MM.1S (cell line): ENCODE measurements around the gene DNTT.

Experiments
- DNase-seq: peaks from one replicate; pipeline ENCODE4 v3.0.0-alpha.2; 2015
- H2AFZ ChIP-seq: fragments of 300-600 bp; sonication (generic); 2 replicates; pipeline ENCODE4 v1.6.0; 2016; ENCODE audit warnings: antibody characterized with exemption, low read length
- H3F3A ChIP-seq: fragments of 300-600 bp; sonication (generic); 2 replicates; pipeline ENCODE4 v1.6.1; 2016; ENCODE audit warnings: mild to moderate bottlenecking, antibody characterized with exemption, low read length, moderate library complexity, mixed read lengths; ENCODE audit not compliant: insufficient read depth
- H3K27ac ChIP-seq: fragments of 300-600 bp; sonication (generic); 2 replicates; pipeline ENCODE4 v1.5.1; 2016; ENCODE audit warnings: mild to moderate bottlenecking, low read length
- H3K27me3 ChIP-seq: fragments of 300-600 bp; sonication (generic); replicated peaks from 2 replicates; pipeline ENCODE4 v1.6.0; 2016; ENCODE audit warnings: low read length; ENCODE audit not compliant: insufficient read depth
- H3K36me3 ChIP-seq: fragments of 300-600 bp; sonication (generic); replicated peaks from 2 replicates; pipeline ENCODE4 v1.6.1; 2016; ENCODE audit warnings: mild to moderate bottlenecking, low read length, mixed read lengths; ENCODE audit not compliant: insufficient read depth
- H3K4me1 ChIP-seq: fragments of 300-600 bp; sonication (generic); 2 replicates; pipeline ENCODE4 v1.6.1; 2016; ENCODE audit warnings: low read length, mixed read lengths
- H3K4me2 ChIP-seq: fragments of 300-600 bp; sonication (generic); 2 replicates; pipeline ENCODE4 v1.6.0; 2016; ENCODE audit warnings: low read depth, low read length
- H3K4me3 ChIP-seq: fragments of 300-600 bp; sonication (generic); 2 replicates; pipeline ENCODE4 v1.5.1; 2016; ENCODE audit warnings: low read length, mixed read lengths
- H3K79me2 ChIP-seq: fragments of 300-600 bp; sonication (generic); 2 replicates; pipeline ENCODE4 v1.6.1; 2016; ENCODE audit warnings: mixed run types, low read length, mixed read lengths
- H3K9ac ChIP-seq: fragments of 300-600 bp; sonication (generic); 2 replicates; pipeline ENCODE4 v1.6.1; 2016; ENCODE audit warnings: low read length, mixed read lengths
- H3K9me2 ChIP-seq: fragments of 300-600 bp; sonication (generic); replicated peaks from 2 replicates; pipeline ENCODE4 v1.6.1; 2016; ENCODE audit warnings: mild to moderate bottlenecking, low read length, mixed read lengths; ENCODE audit not compliant: insufficient read depth
- H3K9me3 ChIP-seq: fragments of 300-600 bp; sonication (generic); replicated peaks from 2 replicates; pipeline ENCODE4 v1.6.1; 2016; ENCODE audit warnings: mild to moderate bottlenecking, low read length, mixed read lengths; ENCODE audit not compliant: insufficient read depth
- H4K20me1 ChIP-seq: fragments of 300-600 bp; sonication (generic); 2 replicates; pipeline ENCODE4 v1.6.1; 2016; ENCODE audit warnings: mild to moderate bottlenecking, low read length, moderate library complexity, mixed read lengths; ENCODE audit not compliant: insufficient read depth
- CTCF ChIP-seq: fragments of 300-600 bp; sonication (generic); IDR thresholded peaks from 2 replicates; pipeline ENCODE4 v1.5.1; 2016; ENCODE audit warnings: antibody characterized with exemption, low read length, mixed read lengths
- EZH2 ChIP-seq: fragments of 300-600 bp; sonication (generic); optimal IDR thresholded peaks from 2 replicates; pipeline ENCODE3; 2017; ENCODE audit warnings: low read depth, mild to moderate bottlenecking, antibody characterized with exemption, low read length, mixed read lengths
- EZH2phosphoT487 ChIP-seq: fragments of 300-600 bp; sonication (generic); IDR thresholded peaks from 2 replicates; pipeline ENCODE4 v1.6.1; 2018; ENCODE audit warnings: antibody characterized with exemption, low read length

DNTT gene

GRCh38 chr10:96269438-96270300 lies 34.6 kb upstream of the DNTT start:
- Histone ChIP-seq H3K27ac (peak overlapping the region; percentile 81; the same call in 1 of the 2 replicates), H3K9ac (peak overlapping the region; percentile 69; the same call in 1 of the 2 replicates)

GRCh38 chr10:96270571-96270970 lies 33.7 kb upstream of the DNTT start:
- H3K4me1 ChIP-seq, result peaks cover 37% of the 10 kb centered on the region
- no peaks in the 10 kb centered on the region for H3K27me3 ChIP-seq
- no peaks in the 10 kb centered on the region for H3K9me3 ChIP-seq
- H3K36me3 ChIP-seq, result no peaks in the 10 kb centered on the region
- H3K9ac ChIP-seq, result peak overlapping the region; percentile 69
- no peak for DNase-seq
- peak overlapping the region; percentile 74 for H3K4me2 ChIP-seq
- peaks cover 57% of the 10 kb centered on the region for H3K79me2 ChIP-seq
- no peaks in the 10 kb centered on the region for H4K20me1 ChIP-seq
- H3F3A ChIP-seq, result peaks cover 27% of the 10 kb centered on the region
- peak overlapping the region; percentile 74 for H3K4me3 ChIP-seq
- TF ChIP-seq EZH2 (no peak), CTCF (no peak), EZH2phosphoT487 (no peak)
- peak overlapping the region; percentile 81; the same call in 1 of the 2 replicates for H3K27ac ChIP-seq
- no peaks in the 10 kb centered on the region for H3K9me2 ChIP-seq
- no peak overlapping the region for H2AFZ ChIP-seq

More at GRCh38 chr10:96269438-96270300, 34.6 kb upstream of the DNTT start:
- TF ChIP-seq CTCF, result no peak
- no peak for TF ChIP-seq EZH2
- no peak for TF ChIP-seq EZH2phosphoT487
- peak overlapping the region; percentile 74 for H3K4me2 ChIP-seq
- no peaks in the 10 kb centered on the region for H3K27me3 ChIP-seq
- H3K79me2 ChIP-seq, result peaks cover 64% of the 10 kb centered on the region
- 0 out of 2 replicates have a peak overlapping the region, but pooled peaks have one; percentile 20 for H2AFZ ChIP-seq
- H3K4me3 ChIP-seq, result peak overlapping the region; percentile 74
- peaks cover 27% of the 10 kb centered on the region for H3F3A ChIP-seq
- no peaks in the 10 kb centered on the region for H3K36me3 ChIP-seq
- no peaks in the 10 kb centered on the region for H3K9me3 ChIP-seq
- H3K9me2 ChIP-seq, result no peaks in the 10 kb centered on the region
- H3K4me1 ChIP-seq, result peaks cover 37% of the 10 kb centered on the region
- no peaks in the 10 kb centered on the region for H4K20me1 ChIP-seq
- no peak for DNase-seq

- H3K27me3 ChIP-seq, result no peaks in the 10 kb centered on the region
- peak; percentile 90 for DNase-seq
- peak within 1 kb of the TSS; percentile 74 for H3K4me2 ChIP-seq
- no peaks in the 10 kb centered on the region for H4K20me1 ChIP-seq
- peaks cover 37% of the 10 kb centered on the region for H3K4me1 ChIP-seq
- H3K9me2 ChIP-seq, result no peaks in the 10 kb centered on the region
- peak within 1 kb of the TSS; percentile 69 for H3K9ac ChIP-seq
- H3F3A ChIP-seq, result peaks cover 27% of the 10 kb centered on the region
- H3K4me3 ChIP-seq, result peak within 1 kb of the TSS; percentile 74
- no peak for TF ChIP-seq EZH2
- no peak for TF ChIP-seq EZH2phosphoT487
- H3K27ac ChIP-seq, result peak within 1 kb of the TSS; percentile 81
- no peaks in the 10 kb centered on the region for H3K9me3 ChIP-seq
- H3K36me3 ChIP-seq, result no peaks in the 10 kb centered on the region
- H3K79me2 ChIP-seq, result peaks cover 51% of the 10 kb centered on the region
- H2AFZ ChIP-seq, result peak within 1 kb of the TSS; percentile 64
These were observed 33.0 kb upstream of the DNTT start, which contains the start of gene BLNK for GRCh38 chr10:96271016-96271815. TSS of gene BLNK (minus strand) at chr10:96271569. CDS start at chr10:96271398, 171 bp downstream.
